ENCODE measurements around the gene ANKRD60. TPM values are rescaled to one million over a fixed set of nuclear protein-coding genes. Genes with fewer than 3 reads are reported as not detected.

Gene ANKRD60
- total RNA-seq, 1 experiment from 2014 or later: not detected

- Histone ChIP-seq H4K91ac (ENCODE audit: insufficient read length, low read depth, low read length) (no peak overlapping the region), H2BK15ac (ENCODE audit: low read depth, low read length) (no peak overlapping the region), H4K20me1 (ENCODE audit: control insufficient read depth, insufficient read depth, insufficient read length) (no peaks in the 10 kb centered on the region), H3K4me1 (ENCODE audit: insufficient read depth, low read length) (no peaks in the 10 kb centered on the region), H2BK120ac (ENCODE audit: low read depth, low read length, poor library complexity, severe bottlenecking) (no peak overlapping the region), H3K4me2 (ENCODE audit: insufficient read depth, insufficient read length, low read length) (no peak overlapping the region), H3K79me2 (ENCODE audit: insufficient read depth, low read length) (no peaks in the 10 kb centered on the region), H4K8ac (replicated peaks; ENCODE audit: insufficient read length, low read depth, low read length) (no peak overlapping the region), H2BK12ac (ENCODE audit: insufficient read length, low read depth, low read length) (no peak overlapping the region), H4K5ac (ENCODE audit: insufficient read length, low read depth, low read length) (no peak overlapping the region), H3K79me1 (ENCODE audit: insufficient read depth, low read depth, low read length, poor library complexity, severe bottlenecking) (no peaks in the 10 kb centered on the region), H2BK5ac (ENCODE audit: insufficient read length, low read length) (no peak overlapping the region), H3K18ac (ENCODE audit: insufficient read length, low read depth, low read length) (no peak overlapping the region), H2BK20ac (ENCODE audit: low read depth, low read length, poor library complexity, severe bottlenecking) (no peak overlapping the region), H3K14ac (ENCODE audit: insufficient read depth, low read length) (no peak overlapping the region), H2AK5ac (ENCODE audit: insufficient read length, low read length) (no peak overlapping the region), H3K9me3 (ENCODE audit: control insufficient read depth, low read depth, low read length) (no peaks in the 10 kb centered on the region), H3K23me2 (ENCODE audit: insufficient read length, low read depth, low read length, poor library complexity, severe bottlenecking) (no peaks in the 10 kb centered on the region), H3K56ac (ENCODE audit: insufficient read length, low read depth, low read length) (no peak overlapping the region), H3K4ac (ENCODE audit: low read depth, low read length) (no peak overlapping the region), H3K27ac (ENCODE audit: insufficient read length, low read depth, low read length) (no peak overlapping the region), H2AFZ (ENCODE audit: low read length) (no peak overlapping the region), H3K9ac (ENCODE audit: extremely low read depth, insufficient read length, low read length) (no peak overlapping the region), H3K23ac (ENCODE audit: insufficient read length, low read depth, low read length) (no peak overlapping the region), H3K27me3 (ENCODE audit: insufficient read depth, low read length) (no peaks in the 10 kb centered on the region), H3T11ph (ENCODE audit: low read length) (no peak overlapping the region)
- DNase-seq: no peak
- H3K27ac Mint-ChIP-seq: no peak overlapping the region
- TF ChIP-seq CTCF (conservative IDR thresholded peaks at IDR 0.05): no peak; the same call in 2 of the 3 replicates
- H3K36me3 Mint-ChIP-seq (ENCODE audit: insufficient read depth in 1 of 3, low read depth in 3 of 3): no peaks in the 10 kb centered on the region; a peak in 2 of 7 replicates
- peaks cover 5 to 10% of the 10 kb centered on the region in 2 experiments for H3K9me3 Mint-ChIP-seq
- peaks cover 10% of the 10 kb centered on the region for H3K27me3 Mint-ChIP-seq (ENCODE audit: low read depth)
- no CpG with 5 or more reads among the region's 4 CpGs for WGBS (ENCODE audit: extremely low coverage, insufficient read length, low lambda C conversion rate)
- H3K4me1 Mint-ChIP-seq: no peaks in the 10 kb centered on the region
- no peak overlapping the region for H3K4me3 Mint-ChIP-seq
Observed at GRCh38 chr20:58198384-58198783, 30.1 kb downstream of the ANKRD60 start.
